A172 (cell line): ENCODE results near the gene ARMH4. TPM values are rescaled to one million over a fixed set of nuclear protein-coding genes. Genes with fewer than 3 reads are reported as not detected.
A peak's percentile ranks its signal among the peaks of the same experiment; 100 is the strongest.

Experiments used
- DNase-seq: peaks from one replicate; pipeline ENCODE4 v3.0.0-alpha.2; 2015; ENCODE audit warnings: low spot score
- total RNA-seq: library from RNA; depleted of rRNA; stranded (reverse); fragments of >200 nt; shearing (Covaris generic); gene quantifications from 2 replicates; pipeline ENCODE4 v1.2.3, GENCODE V29; 2014; rRNA removed

Gene ARMH4
- total RNA-seq: 3.1 and 4.0 TPM in 2 replicates

GRCh38 chr14:58152014-58152857 is at the start of gene ARMH4:
ARMH4 (minus strand) TSS chr14:58152213; CDS start chr14:58139358, 12,855 bp downstream.
- peak; percentile 51 for DNase-seq

GRCh38 chr14:58200846-58201245 is 48.8 kb upstream of the ARMH4 start:
- no peak for DNase-seq

GRCh38 chr14:58200480-58200841 is 48.4 kb upstream of the ARMH4 start:
- DNase-seq: no peak

GRCh38 chr14:58199726-58200479 is 47.9 kb upstream of the ARMH4 start, which contains the start of gene ACTR10:
ACTR10 (plus strand) TSS chr14:58200149; CDS start chr14:58200218, 69 bp downstream.
- DNase-seq: peak; percentile 63

- no peak for DNase-seq
These were observed 46.1 kb upstream of the ARMH4 start for GRCh38 chr14:58198086-58198485.

- no peak for DNase-seq
These were observed 44.2 kb upstream of the ARMH4 start for GRCh38 chr14:58196198-58196597.

- no peak for DNase-seq
These were observed 41.5 kb upstream of the ARMH4 start for GRCh38 chr14:58193542-58193941.

GRCh38 chr14:58191763-58192601 is 40.0 kb upstream of the ARMH4 start:
- DNase-seq: no peak

- DNase-seq: no peak
These were observed 37.2 kb upstream of the ARMH4 start for GRCh38 chr14:58189176-58189575.

- no peak for DNase-seq
These were observed 25.1 kb upstream of the ARMH4 start for GRCh38 chr14:58177125-58177524.

GRCh38 chr14:58171090-58171489 is 19.1 kb upstream of the ARMH4 start:
- peak; percentile 85 for DNase-seq

GRCh38 chr14:58167891-58168290 is 15.9 kb upstream of the ARMH4 start:
- no peak for DNase-seq

- no peak for DNase-seq
These were observed 15.0 kb upstream of the ARMH4 start for GRCh38 chr14:58167057-58167456.

GRCh38 chr14:58166005-58166983 is 14.3 kb upstream of the ARMH4 start:
- peak; percentile 66 for DNase-seq

GRCh38 chr14:58160561-58160960 is 8.5 kb upstream of the ARMH4 start:
- no peak for DNase-seq

- DNase-seq: no peak
These were observed 640 bp downstream of the ARMH4 start for GRCh38 chr14:58151133-58152013.

- no peak for DNase-seq
These were observed 1.7 kb downstream of the ARMH4 start for GRCh38 chr14:58150243-58150805.

GRCh38 chr14:58149196-58149595 is 2.8 kb downstream of the ARMH4 start:
- DNase-seq: no peak

GRCh38 chr14:58146399-58146798 is 5.6 kb downstream of the ARMH4 start:
- no peak for DNase-seq
